ENCODE measurements around the gene ATP11A.

ATP11A gene

DNA sequence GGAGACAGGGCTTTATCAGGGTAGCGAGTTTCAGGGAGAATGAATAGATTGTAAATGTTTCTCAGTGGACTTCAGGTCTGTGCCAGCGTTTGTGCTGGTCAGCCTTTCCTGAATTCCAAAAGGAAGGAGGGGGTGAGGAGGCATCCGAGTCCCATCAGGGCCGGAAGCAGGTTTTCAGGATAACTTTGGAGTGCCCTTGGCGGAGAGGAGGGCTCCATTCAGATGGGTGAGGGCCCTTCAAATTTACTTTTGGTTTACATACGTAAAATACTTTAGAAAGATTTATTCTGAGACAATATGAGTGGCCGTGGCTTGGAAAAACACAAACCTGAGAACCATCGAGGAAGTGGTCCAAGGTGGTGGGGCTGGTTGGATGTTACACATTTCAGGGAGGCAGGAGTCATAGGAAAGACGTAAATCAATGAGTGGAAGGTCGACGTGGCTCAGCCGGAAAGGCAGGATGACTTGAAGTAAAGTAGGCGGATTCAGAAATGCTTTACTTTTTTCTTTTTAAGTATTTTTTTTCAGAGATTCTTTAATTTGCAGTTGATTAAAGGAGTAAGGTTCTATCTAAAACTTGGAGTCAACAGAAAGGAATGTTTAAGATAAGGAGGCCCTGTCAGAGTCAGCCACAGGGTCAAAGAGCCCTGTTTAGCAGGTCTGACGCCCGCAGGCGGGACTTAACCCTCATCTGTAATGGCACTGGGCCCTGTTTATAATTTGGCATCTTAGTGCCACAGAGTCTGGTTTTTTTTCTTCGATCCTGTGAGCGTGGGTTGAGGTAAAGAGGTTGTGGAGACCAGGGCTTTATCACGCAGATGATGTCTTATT, 32.8 kb downstream of the ATP11A start:
- no peak for DNase-seq (ENCODE audit: low read depth in 2 of 2, low spot score in 1 of 2)

- DNase-seq (ENCODE audit: low read depth in 2 of 2, low spot score in 1 of 2) = no peak
These were observed 33.9 kb downstream of the ATP11A start for GRCh38 chr13:112723771-112724170.

GRCh38 chr13:112724788-112725345, 35.0 kb downstream of the ATP11A start:
- DNase-seq (ENCODE audit: low read depth in 2 of 2, low spot score in 1 of 2) = no peak

GRCh38 chr13:112725346-112726015, 35.6 kb downstream of the ATP11A start:
- no peak for DNase-seq (ENCODE audit: low read depth in 2 of 2, low spot score in 1 of 2)

- DNase-seq (ENCODE audit: low read depth in 2 of 2, low spot score in 1 of 2) = no peak
These were observed 36.4 kb downstream of the ATP11A start for GRCh38 chr13:112726016-112726767.

DNA sequence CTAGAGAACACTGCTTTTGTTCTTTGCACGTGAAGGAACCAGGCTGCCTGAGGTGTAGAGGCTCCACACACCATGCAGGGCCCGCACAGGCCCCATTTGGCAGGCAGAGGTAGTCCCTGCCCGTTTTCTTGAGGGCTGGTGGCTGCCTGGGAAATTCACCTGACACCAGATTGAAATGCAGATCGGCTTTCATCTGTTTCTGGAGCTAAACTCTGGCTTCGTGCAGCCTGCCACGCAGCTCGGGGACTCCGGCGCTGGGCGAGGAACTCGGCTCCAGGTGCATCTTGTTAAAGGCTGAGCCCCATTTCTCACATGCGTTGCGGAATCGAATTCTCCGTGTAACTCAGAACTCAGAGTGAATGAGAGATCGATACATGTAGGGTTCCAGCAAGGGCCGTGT, 37.7 kb downstream of the ATP11A start:
- no peak for DNase-seq (ENCODE audit: low read depth in 2 of 2, low spot score in 1 of 2)

GRCh38 chr13:112728375-112729126, 38.7 kb downstream of the ATP11A start:
- no peak for DNase-seq (ENCODE audit: low read depth in 2 of 2, low spot score in 1 of 2)

DNA sequence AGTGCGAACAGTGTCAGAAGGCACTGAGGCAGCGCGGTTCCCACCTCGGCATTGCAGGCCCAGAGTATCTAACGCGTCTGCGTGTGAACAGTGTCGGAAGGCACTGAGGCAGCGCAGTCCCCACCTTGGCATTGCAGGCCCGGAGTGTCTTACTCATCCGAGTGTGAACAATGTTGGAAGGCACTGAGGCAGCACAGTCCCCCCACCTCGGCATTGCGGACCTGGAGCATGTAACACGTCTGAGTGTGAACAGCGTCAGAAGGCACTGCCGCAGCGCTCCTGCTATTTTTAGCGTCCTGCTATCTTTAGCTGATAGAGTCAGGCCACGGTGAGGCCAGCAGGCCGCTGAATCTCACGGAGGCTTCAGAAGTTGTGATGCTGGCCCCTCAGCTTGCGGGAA, 39.6 kb downstream of the ATP11A start:
- DNase-seq (ENCODE audit: low read depth in 2 of 2, low spot score in 1 of 2) = no peak

DNA sequence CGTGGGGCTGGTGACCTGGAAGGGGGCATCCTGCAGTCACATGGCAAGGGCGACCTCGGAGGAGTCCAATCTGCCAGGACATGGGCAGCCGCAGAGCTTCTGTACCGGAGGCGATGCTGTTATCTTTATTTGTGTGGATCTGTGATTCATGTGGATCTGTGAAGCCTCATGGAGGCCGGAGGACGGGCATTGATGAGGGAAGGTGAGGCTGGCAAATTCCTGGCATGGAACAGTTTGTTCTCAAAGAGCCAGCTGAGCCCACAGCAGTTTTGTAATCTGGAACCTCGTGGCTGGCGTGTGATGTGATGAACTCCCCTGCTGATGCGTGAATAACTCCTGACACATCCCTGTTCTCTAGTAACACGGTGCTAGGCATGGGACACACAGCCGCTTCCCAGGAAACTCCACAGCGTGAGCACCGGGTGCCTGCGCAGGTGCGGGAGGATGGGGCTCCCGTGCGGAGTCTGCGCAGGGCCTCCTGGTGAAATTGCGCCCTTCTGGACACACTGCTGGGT, 40.4 kb downstream of the ATP11A start:
- no peak for DNase-seq (ENCODE audit: low read depth in 2 of 2, low spot score in 1 of 2)

DNA sequence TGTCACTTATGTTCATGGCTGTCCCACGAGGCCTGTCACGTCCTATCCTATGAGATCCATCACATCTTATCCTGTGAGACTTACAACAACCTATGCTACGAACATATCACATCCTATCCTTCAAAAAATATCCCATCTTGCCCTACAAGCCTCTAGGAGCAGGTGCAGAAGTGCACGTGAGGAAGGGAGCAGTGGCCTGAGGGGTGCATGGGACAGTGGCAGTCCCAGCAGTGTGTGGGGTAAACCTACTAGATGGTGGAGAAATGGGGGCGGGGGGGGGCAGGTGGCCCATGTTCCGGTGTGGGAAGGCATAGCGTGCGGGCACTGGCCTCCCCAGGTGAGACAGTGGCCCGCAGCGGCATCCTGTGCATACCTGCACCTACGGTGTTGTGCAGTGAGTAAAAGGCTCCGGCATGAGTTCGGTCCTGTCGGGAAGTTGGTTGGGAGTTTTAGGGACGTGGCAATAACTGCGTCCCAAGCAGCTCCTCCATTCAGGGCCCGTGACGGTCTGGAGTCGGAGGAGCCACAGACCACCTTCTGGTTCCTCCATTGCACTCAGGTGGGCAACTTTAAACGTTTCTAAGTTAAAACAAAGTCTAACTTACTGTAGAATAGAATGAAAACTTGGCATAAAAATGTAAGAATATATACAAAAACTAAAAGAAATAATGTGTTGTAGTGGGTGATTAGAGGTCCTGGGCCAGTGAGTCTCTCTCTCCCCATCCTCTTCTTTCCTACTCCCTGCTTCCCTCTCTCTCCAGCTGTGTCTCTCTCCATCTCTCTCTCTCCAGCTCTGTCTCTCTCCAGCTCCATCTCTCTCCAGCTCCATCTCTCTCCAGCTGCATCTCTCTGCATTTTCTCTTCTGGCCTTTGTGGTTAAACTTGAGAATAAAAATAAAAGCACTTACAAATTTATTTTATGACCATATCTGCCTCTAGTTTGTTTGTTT, 42.1 kb downstream of the ATP11A start:
- no peak for DNase-seq (ENCODE audit: low read depth in 2 of 2, low spot score in 1 of 2)

DNA sequence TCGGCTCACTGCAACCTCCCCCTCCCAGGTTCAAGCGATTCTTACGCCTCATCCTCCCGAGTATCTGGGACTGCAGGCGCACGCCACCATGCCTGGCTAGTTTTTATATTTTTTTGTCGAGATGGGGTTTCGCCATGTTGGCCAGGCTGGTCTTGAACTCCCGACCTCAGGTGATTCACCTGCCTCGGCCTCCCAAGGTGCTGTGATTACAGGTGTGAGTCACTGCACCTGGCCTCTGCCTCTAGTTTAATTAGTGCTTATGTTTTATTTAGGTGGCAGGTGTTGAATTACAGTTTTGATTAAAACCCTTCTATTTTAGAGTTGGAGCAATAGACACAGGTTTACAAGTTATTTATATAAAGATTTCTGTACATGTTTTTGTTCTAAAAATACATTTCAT, 42.8 kb downstream of the ATP11A start:
- DNase-seq (ENCODE audit: low read depth in 2 of 2, low spot score in 1 of 2) = no peak

DNA sequence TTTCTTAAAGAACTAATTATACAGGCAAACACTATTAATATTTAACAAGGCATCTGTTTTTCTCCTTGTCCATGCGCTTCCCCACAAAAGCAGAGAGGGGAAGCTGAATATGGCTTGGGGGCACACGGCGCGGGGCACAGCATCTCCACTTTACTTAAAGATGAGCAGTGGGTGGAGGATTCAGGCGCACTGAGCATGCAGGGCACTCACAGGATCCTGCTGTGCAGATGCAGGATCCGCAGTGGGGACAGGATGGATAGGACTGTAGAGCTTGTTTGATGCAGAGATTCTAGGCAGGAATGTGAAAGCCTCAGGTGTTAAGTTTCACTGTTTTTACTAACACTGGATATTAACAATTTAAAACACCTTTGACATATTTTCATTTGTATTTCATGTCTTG, 43.3 kb downstream of the ATP11A start:
- no peak for DNase-seq (ENCODE audit: low read depth in 2 of 2, low spot score in 1 of 2)

DNA sequence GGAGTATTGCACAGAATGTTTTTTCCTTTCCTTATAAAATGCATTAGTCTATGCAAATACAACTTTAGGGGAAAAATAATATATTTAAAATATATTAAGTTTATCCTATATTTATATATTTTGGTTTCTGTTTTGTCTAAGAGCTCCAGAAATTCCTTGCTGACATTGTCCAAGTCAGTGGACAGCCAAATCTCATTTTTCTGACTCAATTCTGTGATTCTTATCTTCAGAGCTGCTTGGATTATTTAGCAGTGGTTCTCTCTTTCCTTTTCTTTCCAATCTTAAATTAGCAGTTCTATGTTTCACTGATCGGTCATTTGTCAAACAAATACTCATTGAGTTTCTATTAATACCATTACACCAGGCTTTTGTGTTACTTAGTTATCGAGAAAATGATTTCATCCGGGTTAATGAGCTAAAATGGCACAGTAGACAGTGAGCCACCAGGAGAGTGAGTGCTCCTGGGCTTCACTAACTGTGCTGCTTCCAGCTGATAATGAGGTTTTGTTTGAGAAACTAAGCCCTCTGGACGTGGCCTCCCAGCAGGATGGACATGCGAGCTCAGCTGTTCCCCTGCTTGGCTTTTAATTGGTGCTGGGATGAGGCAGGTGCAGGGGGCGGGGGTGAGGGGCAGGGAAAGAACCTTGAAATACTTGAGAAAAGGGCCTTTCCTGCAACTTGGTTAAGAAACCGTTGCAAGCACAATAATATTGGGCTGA, 44.0 kb downstream of the ATP11A start:
- no peak for DNase-seq (ENCODE audit: low read depth in 2 of 2, low spot score in 1 of 2)

DNA sequence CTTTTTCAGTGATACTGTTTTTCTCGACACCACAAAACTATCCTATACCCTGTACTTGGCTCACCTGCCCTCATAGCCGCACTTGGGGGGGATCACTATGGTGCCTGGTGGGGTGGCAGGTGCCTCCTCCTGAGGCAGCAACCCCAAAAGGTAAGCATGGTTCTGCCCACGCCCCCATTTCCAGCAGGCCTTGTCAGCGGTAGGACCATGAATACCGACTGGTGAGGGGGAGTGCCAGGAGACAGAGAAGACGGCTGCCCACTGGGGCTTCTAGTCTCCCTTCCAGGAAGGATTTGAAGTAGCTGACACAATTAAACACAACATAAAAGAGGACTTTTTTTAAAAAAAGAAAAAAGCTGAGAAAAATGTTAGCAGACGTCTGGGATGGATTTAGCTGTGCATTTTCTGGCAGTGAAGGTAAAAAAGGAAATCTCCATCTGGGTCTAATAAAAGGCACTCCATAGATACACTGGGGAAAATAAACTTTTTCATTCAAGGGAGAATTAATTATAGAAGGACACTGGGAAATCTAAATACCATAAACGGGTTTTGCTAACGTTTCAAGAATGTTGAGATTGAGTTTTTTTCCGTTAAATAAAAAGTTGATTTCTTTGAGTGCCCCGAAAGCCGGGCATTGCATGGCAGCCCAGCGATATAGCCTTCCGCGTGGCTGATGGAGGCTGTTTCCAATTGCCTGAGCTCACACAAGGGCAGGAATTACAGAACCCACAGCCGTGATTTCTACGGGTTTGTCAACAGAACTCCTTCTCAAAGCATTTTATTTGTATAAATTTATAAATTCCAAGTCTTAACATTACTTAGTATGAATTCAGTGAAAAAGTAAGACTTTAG, 45.1 kb downstream of the ATP11A start:
- no peak for DNase-seq (ENCODE audit: low read depth in 2 of 2, low spot score in 1 of 2)

DNA sequence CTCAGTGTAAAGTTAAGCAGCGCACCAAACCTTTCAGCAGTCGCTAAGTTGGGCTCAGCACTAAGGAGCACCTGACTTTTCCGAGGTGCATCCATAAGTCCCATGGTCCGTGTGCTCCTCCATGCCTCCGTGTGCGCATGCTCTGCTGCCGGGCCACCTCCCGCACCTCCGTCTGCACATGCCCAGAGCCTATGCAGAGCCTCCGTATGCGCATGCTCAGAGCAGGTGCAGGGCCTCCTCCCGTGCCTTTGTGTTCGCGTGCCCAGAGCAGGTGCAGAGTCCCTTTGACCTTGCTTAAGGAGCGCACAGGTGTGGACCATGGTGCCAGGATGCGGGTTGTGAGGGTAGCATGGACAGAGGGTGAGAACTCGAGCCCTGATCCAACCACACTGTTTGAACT, 46.0 kb downstream of the ATP11A start:
- no peak for DNase-seq (ENCODE audit: low read depth in 2 of 2, low spot score in 1 of 2)

DNA sequence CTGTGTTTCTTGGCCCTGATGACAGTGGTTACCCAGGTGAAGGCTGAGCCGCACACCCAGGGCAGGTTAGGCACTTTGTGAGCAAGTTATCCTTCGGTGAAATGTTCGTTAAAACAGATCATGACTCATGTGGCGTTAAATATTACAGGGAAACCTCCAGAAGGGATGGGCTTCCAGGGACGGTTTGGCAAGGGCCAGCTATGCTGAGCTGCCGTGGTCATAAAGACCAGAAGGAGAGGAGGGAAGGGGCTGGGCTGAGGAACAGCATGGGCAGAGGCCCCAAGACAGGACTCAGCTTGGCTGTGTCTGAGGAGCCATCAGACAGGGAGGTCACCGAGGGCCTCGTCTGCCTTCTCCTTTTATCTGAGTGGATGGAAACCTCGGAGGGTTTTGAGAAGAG, 47.5 kb downstream of the ATP11A start:
- no peak for DNase-seq (ENCODE audit: low read depth in 2 of 2, low spot score in 1 of 2)

DNA sequence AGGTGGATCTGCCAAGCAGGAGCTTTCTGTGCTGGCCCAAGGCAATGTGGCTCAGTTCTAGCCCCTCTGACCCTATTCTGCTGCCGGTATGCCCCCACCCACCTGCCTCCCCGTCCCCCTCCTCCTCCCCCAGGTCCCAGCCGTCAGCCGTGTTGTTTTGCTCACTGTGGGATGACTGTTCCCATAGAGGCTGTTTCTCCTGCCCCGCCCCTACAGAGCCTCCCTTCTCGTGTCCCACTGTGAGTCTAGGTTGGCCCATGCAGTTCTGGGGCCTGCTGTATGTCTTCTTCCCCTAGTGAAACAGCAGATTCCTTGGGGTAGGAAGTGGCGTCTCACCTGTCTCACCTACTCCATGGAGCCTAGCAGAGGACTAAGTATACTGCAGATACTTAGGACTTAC, 48.8 kb downstream of the ATP11A start:
- DNase-seq (ENCODE audit: low read depth in 2 of 2, low spot score in 1 of 2) = no peak

DNA sequence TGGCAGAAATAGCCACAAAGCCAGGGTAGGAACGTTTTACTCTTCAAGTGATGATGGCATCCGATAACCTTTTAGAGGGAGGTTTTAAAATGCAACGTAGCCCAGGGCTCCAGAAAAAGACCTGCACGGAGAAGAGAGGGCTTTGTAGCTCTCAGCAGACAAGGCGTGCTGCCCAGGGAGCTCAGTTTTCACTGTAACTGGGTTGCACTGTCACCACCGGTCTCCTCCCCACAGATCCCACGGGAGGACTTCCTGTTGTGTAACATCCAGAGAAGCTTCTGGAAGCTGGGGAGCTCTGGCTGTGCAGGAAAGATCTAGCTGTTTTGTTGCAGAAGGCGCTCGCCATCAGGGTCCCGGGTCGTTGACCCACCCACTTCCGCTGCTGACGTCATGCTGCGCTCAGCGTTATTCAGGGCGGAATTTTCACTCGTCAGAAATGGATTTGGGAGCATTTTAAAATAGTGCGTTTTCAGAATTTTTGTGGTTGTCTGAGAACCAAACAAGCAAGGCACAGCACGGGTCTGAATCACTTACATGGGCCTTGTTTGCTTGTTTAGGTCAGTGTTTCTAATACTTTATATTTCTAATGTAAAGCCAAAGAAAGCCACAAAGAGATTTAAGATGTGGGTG, 50.8 kb downstream of the ATP11A start:
- no peak for DNase-seq (ENCODE audit: low read depth in 2 of 2, low spot score in 1 of 2)
